Measurements from ENCODE around the gene TMEM164.
A peak's percentile ranks its signal among the peaks of the same experiment; 100 is the strongest.

The TMEM164 gene

GRCh38 chrX:110050386-110050785 is 47.5 kb downstream of the TMEM164 start:
- H3K4me3 ChIP-seq (ENCODE audit: low read depth in 1 of 5, low read length in 5 of 5): no peak overlapping the region
- H3K4me1 ChIP-seq (ENCODE audit: control insufficient read depth in 5 of 5, insufficient read depth in 5 of 5, low read length in 5 of 5): peaks cover 0 to 31% (median 15%) of the 10 kb centered on the region in 5 donors
- H3K36me3 ChIP-seq (ENCODE audit: control insufficient read depth in 5 of 5, insufficient read depth in 5 of 5, low read length in 5 of 5): peaks cover 0 to 3% (median 0%) of the 10 kb centered on the region in 5 donors
- no peaks in the 10 kb centered on the region for H3K27me3 ChIP-seq (ENCODE audit: control insufficient read depth in 5 of 5, insufficient read depth in 4 of 5, low read length in 5 of 5)
- H3K27ac ChIP-seq (ENCODE audit: low read depth, low read length): peak overlapping the region; percentile 20
- no peaks in the 10 kb centered on the region for H3K9me3 ChIP-seq (ENCODE audit: control insufficient read depth in 5 of 5, low read length in 5 of 5)
- H3K9ac ChIP-seq (ENCODE audit: low read length in 5 of 5): no peak overlapping the region

DNA sequence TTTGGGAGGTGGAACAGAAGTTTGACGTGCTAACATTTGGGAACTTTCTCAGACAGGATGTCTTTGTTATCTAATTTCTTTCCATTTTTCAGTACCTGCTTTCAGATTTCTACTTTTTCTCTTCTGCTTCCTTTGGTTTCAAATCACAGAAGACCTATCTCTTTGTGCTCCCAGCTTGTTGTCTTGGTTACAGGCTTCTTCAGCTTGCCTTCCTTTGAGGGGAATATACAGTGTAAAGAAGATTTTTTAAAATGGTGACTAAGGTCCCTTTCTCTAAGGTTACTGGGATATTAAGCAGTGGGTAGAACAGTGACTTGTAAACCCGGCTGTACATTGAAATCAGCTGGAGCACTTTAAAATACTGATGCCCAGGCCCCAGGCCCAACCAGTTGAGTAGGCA is 48.0 kb downstream of the TMEM164 start:
- H3K9me3 ChIP-seq (ENCODE audit: control insufficient read depth in 5 of 5, low read length in 5 of 5): no peaks in the 10 kb centered on the region
- no peaks in the 10 kb centered on the region for H3K27me3 ChIP-seq (ENCODE audit: control insufficient read depth in 5 of 5, insufficient read depth in 4 of 5, low read length in 5 of 5)
- H3K27ac ChIP-seq (ENCODE audit: low read depth, low read length): no peak overlapping the region
- H3K4me3 ChIP-seq (ENCODE audit: low read depth in 1 of 5, low read length in 5 of 5): no peak overlapping the region
- H3K9ac ChIP-seq (ENCODE audit: low read length in 5 of 5): no peak overlapping the region
- H3K36me3 ChIP-seq (ENCODE audit: control insufficient read depth in 5 of 5, insufficient read depth in 5 of 5, low read length in 5 of 5): peaks cover 0 to 3% (median 0%) of the 10 kb centered on the region in 5 donors
- peaks cover 0 to 31% (median 15%) of the 10 kb centered on the region in 5 donors for H3K4me1 ChIP-seq (ENCODE audit: control insufficient read depth in 5 of 5, insufficient read depth in 5 of 5, low read length in 5 of 5)

DNA sequence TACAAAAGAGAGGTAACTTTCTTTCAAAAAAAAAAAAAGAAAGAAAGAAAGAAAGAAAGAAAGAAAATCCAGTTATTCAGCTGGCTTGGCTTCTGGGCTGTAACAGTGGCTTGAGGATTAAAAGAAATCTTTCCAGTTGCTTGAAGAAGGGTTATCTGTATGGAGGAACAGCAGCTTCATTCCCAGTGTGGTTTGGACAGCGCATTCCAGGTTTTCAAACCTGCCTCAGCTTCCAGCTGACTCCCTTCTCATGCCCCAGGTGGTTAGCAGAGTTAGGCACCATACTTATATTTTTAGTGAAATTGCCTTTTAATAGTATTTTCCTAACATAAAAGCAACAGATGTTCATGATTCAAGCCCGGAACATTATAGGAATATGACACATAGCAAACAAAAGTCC is 48.6 kb downstream of the TMEM164 start:
- no peaks in the 10 kb centered on the region for H3K9me3 ChIP-seq (ENCODE audit: control insufficient read depth in 5 of 5, low read length in 5 of 5)
- H3K27me3 ChIP-seq (ENCODE audit: control insufficient read depth in 5 of 5, insufficient read depth in 4 of 5, low read length in 5 of 5): no peaks in the 10 kb centered on the region
- no peak overlapping the region for H3K4me3 ChIP-seq (ENCODE audit: low read depth in 1 of 5, low read length in 5 of 5)
- H3K4me1 ChIP-seq (ENCODE audit: control insufficient read depth in 5 of 5, insufficient read depth in 5 of 5, low read length in 5 of 5): peaks cover 0 to 31% (median 15%) of the 10 kb centered on the region in 5 donors
- no peak overlapping the region for H3K9ac ChIP-seq (ENCODE audit: low read length in 5 of 5)
- H3K27ac ChIP-seq (ENCODE audit: low read depth, low read length): peak overlapping the region; percentile 39
- peaks cover 0 to 3% (median 0%) of the 10 kb centered on the region in 5 donors for H3K36me3 ChIP-seq (ENCODE audit: control insufficient read depth in 5 of 5, insufficient read depth in 5 of 5, low read length in 5 of 5)

- Histone ChIP-seq H3K27me3 (ENCODE audit: control insufficient read depth in 5 of 5, insufficient read depth in 4 of 5, low read length in 5 of 5) (no peaks in the 10 kb centered on the region), H3K9ac (ENCODE audit: low read length in 5 of 5) (no peak overlapping the region), H3K9me3 (ENCODE audit: control insufficient read depth in 5 of 5, low read length in 5 of 5) (no peaks in the 10 kb centered on the region)
Measured at GRCh38 chrX:110052303-110052702, 49.4 kb downstream of the TMEM164 start.

DNA sequence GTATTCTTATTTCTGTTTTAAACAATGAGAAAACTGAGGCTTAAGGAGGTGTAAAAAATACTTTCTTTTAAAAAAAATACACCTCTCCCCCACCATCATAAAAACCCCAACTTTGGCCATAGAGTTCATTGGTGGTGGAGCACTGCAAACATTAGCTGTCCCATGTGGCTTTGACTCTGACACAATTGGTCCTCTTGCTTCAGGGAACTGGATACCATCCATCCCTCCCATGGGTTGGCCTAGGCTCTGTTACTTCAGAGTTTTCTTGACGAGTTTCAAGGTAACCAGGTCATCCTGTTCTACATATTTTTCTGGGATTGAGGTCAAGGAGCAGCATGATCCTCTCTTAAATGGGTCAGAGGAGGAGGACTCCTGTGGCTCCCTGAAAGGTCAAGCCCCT is 50.5 kb downstream of the TMEM164 start:
- H3K4me1 ChIP-seq (ENCODE audit: control insufficient read depth in 5 of 5, insufficient read depth in 5 of 5, low read length in 5 of 5): peaks cover 0 to 24% (median 7%) of the 10 kb centered on the region in 5 donors
- no peak overlapping the region for H3K27ac ChIP-seq (ENCODE audit: low read depth, low read length)
- peaks cover 0 to 3% (median 0%) of the 10 kb centered on the region in 5 donors for H3K36me3 ChIP-seq (ENCODE audit: control insufficient read depth in 5 of 5, insufficient read depth in 5 of 5, low read length in 5 of 5)
- no peak overlapping the region for H3K9ac ChIP-seq (ENCODE audit: low read length in 5 of 5)
- no peaks in the 10 kb centered on the region for H3K27me3 ChIP-seq (ENCODE audit: control insufficient read depth in 5 of 5, insufficient read depth in 4 of 5, low read length in 5 of 5)
- no peaks in the 10 kb centered on the region for H3K9me3 ChIP-seq (ENCODE audit: control insufficient read depth in 5 of 5, low read length in 5 of 5)
- H3K4me3 ChIP-seq (ENCODE audit: low read depth in 1 of 5, low read length in 5 of 5): no peak overlapping the region

More at GRCh38 chrX:110052303-110052702, 49.4 kb downstream of the TMEM164 start:
- Histone ChIP-seq H3K36me3 (ENCODE audit: control insufficient read depth in 5 of 5, insufficient read depth in 5 of 5, low read length in 5 of 5) (peaks cover 0 to 3% (median 0%) of the 10 kb centered on the region in 5 donors), H3K4me1 (ENCODE audit: control insufficient read depth in 5 of 5, insufficient read depth in 5 of 5, low read length in 5 of 5) (peaks cover 0 to 30% (median 15%) of the 10 kb centered on the region in 5 donors), H3K27ac (ENCODE audit: low read depth, low read length) (no peak overlapping the region), H3K4me3 (ENCODE audit: low read depth in 1 of 5, low read length in 5 of 5) (no peak overlapping the region)

DNA sequence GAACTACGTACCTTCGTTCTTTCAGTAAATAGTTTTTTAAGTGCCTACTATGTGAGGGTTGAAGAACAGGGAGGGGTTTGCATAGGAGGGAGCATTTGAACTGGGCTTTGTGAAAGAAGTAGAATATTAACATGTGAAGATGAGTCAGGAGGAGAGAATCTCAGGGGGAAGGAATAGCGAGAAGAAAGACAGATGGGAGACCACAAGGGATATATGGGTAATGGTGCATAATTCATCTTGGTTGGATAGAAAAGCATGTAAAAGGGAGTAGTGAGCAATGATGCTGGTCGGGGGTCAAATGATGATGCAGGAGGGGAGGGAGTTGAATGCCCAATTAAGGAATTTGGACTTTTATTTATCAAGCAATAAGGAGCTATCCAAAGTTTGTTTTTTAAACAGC is 52.7 kb downstream of the TMEM164 start:
- Histone ChIP-seq H3K4me1 (ENCODE audit: control insufficient read depth in 5 of 5, insufficient read depth in 5 of 5, low read length in 5 of 5) (peaks cover 0 to 11% (median 3%) of the 10 kb centered on the region in 5 donors), H3K9ac (ENCODE audit: low read length in 5 of 5) (no peak overlapping the region), H3K9me3 (ENCODE audit: control insufficient read depth in 5 of 5, low read length in 5 of 5) (peaks cover 0 to 3% (median 0%) of the 10 kb centered on the region in 5 donors), H3K27me3 (ENCODE audit: control insufficient read depth in 5 of 5, insufficient read depth in 4 of 5, low read length in 5 of 5) (no peaks in the 10 kb centered on the region), H3K27ac (ENCODE audit: low read depth, low read length) (peak overlapping the region; percentile 8), H3K4me3 (ENCODE audit: low read depth in 1 of 5, low read length in 5 of 5) (no peak overlapping the region), H3K36me3 (ENCODE audit: control insufficient read depth in 5 of 5, insufficient read depth in 5 of 5, low read length in 5 of 5) (peaks cover 0 to 3% (median 0%) of the 10 kb centered on the region in 5 donors)

DNA sequence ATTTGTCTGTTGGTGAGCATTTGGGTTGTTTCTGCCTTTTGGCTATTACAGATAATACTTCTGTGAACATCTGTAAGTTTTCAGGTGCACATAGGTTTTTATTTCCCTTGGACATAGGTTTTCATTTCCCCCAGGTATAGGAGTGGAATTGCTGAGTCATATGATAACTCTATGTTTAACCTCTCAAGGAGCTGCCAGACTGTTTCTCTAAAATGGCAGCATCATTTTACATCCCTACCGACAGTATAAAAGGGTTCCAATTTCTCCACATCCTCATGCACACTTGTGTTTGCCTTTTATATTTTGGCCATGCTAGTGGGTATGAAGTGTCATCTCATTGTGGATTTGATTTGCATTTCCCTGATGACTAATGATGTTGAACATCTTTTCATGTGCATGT is 53.5 kb downstream of the TMEM164 start:
- peaks cover 0 to 16% (median 3%) of the 10 kb centered on the region in 5 donors for H3K4me1 ChIP-seq (ENCODE audit: control insufficient read depth in 5 of 5, insufficient read depth in 5 of 5, low read length in 5 of 5)
- no peak overlapping the region for H3K9ac ChIP-seq (ENCODE audit: low read length in 5 of 5)

GRCh38 chrX:110059410-110059809 is 56.5 kb downstream of the TMEM164 start:
- no peak overlapping the region for H3K27ac ChIP-seq (ENCODE audit: low read depth, low read length)
- H3K4me3 ChIP-seq (ENCODE audit: low read depth in 1 of 5, low read length in 5 of 5): no peak overlapping the region
- peaks cover 0 to 3% (median 0%) of the 10 kb centered on the region in 5 donors for H3K36me3 ChIP-seq (ENCODE audit: control insufficient read depth in 5 of 5, insufficient read depth in 5 of 5, low read length in 5 of 5)
- H3K4me1 ChIP-seq (ENCODE audit: control insufficient read depth in 5 of 5, insufficient read depth in 5 of 5, low read length in 5 of 5): peaks cover 0 to 9% (median 0%) of the 10 kb centered on the region in 5 donors
- peaks cover 0 to 3% (median 0%) of the 10 kb centered on the region in 5 donors for H3K9me3 ChIP-seq (ENCODE audit: control insufficient read depth in 5 of 5, low read length in 5 of 5)
- H3K9ac ChIP-seq (ENCODE audit: low read length in 5 of 5): no peak overlapping the region
- H3K27me3 ChIP-seq (ENCODE audit: control insufficient read depth in 5 of 5, insufficient read depth in 4 of 5, low read length in 5 of 5): no peaks in the 10 kb centered on the region

More for the DNA sequence above, 53.5 kb downstream of the TMEM164 start:
- peaks cover 0 to 3% (median 0%) of the 10 kb centered on the region in 5 donors for H3K36me3 ChIP-seq (ENCODE audit: control insufficient read depth in 5 of 5, insufficient read depth in 5 of 5, low read length in 5 of 5)
- no peak overlapping the region for H3K4me3 ChIP-seq (ENCODE audit: low read depth in 1 of 5, low read length in 5 of 5)
- H3K9me3 ChIP-seq (ENCODE audit: control insufficient read depth in 5 of 5, low read length in 5 of 5): peaks cover 0 to 3% (median 0%) of the 10 kb centered on the region in 5 donors
- peak overlapping the region; percentile 8 for H3K27ac ChIP-seq (ENCODE audit: low read depth, low read length)
- H3K27me3 ChIP-seq (ENCODE audit: control insufficient read depth in 5 of 5, insufficient read depth in 4 of 5, low read length in 5 of 5): no peaks in the 10 kb centered on the region

DNA sequence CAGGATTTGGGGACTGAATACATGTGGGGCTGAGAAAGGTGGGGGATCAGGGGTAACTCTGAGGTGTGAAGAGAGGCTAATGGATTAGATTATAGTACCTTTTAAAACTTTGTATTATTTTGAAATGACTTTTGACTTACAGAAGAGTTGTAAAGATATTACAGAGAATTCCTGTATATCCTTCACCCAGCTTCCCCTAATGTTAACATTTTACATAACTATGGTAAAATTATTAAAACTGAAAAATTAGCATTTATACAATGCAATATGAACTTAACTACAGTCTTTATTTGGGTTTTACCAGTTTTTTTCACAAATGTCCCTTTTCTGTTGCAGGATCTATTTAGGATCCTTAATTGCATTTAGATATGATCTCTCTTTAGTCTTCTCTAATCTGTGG is 57.4 kb downstream of the TMEM164 start:
- Histone ChIP-seq H3K27ac (ENCODE audit: low read depth, low read length) (no peak overlapping the region), H3K4me3 (ENCODE audit: low read depth in 1 of 5, low read length in 5 of 5) (no peak overlapping the region), H3K4me1 (ENCODE audit: control insufficient read depth in 5 of 5, insufficient read depth in 5 of 5, low read length in 5 of 5) (peaks cover 0 to 9% (median 0%) of the 10 kb centered on the region in 5 donors), H3K9ac (ENCODE audit: low read length in 5 of 5) (no peak overlapping the region), H3K9me3 (ENCODE audit: control insufficient read depth in 5 of 5, low read length in 5 of 5) (peaks cover 0 to 3% (median 0%) of the 10 kb centered on the region in 5 donors), H3K36me3 (ENCODE audit: control insufficient read depth in 5 of 5, insufficient read depth in 5 of 5, low read length in 5 of 5) (peaks cover 0 to 3% (median 0%) of the 10 kb centered on the region in 5 donors), H3K27me3 (ENCODE audit: control insufficient read depth in 5 of 5, insufficient read depth in 4 of 5, low read length in 5 of 5) (no peaks in the 10 kb centered on the region)

- Histone ChIP-seq H3K9ac (ENCODE audit: low read length in 5 of 5) (no peak overlapping the region), H3K4me3 (ENCODE audit: low read depth in 1 of 5, low read length in 5 of 5) (no peak overlapping the region), H3K4me1 (ENCODE audit: control insufficient read depth in 5 of 5, insufficient read depth in 5 of 5, low read length in 5 of 5) (peaks cover 0 to 9% (median 0%) of the 10 kb centered on the region in 5 donors), H3K9me3 (ENCODE audit: control insufficient read depth in 5 of 5, low read length in 5 of 5) (peaks cover 0 to 3% (median 0%) of the 10 kb centered on the region in 5 donors), H3K27me3 (ENCODE audit: control insufficient read depth in 5 of 5, insufficient read depth in 4 of 5, low read length in 5 of 5) (no peaks in the 10 kb centered on the region), H3K27ac (ENCODE audit: low read depth, low read length) (no peak overlapping the region), H3K36me3 (ENCODE audit: control insufficient read depth in 5 of 5, insufficient read depth in 5 of 5, low read length in 5 of 5) (peaks cover 0 to 2% (median 0%) of the 10 kb centered on the region in 5 donors)
Measured at GRCh38 chrX:110060846-110061537, 58.1 kb downstream of the TMEM164 start.

Data from subcutaneous abdominal adipose tissue (tissue), 5 donors.